ENCODE results near the gene CT45A8.
"Not testable (repeated sequence)": the region's sequence is repeated elsewhere in the genome, so short reads cannot be mapped to it uniquely, and the experiment has no call there.

The CT45A8 gene, protein sequence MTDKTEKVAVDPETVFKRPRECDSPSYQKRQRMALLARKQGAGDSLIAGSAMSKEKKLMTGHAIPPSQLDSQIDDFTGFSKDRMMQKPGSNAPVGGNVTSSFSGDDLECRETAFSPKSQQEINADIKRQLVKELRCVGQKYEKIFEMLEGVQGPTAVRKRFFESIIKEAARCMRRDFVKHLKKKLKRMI

DNA sequence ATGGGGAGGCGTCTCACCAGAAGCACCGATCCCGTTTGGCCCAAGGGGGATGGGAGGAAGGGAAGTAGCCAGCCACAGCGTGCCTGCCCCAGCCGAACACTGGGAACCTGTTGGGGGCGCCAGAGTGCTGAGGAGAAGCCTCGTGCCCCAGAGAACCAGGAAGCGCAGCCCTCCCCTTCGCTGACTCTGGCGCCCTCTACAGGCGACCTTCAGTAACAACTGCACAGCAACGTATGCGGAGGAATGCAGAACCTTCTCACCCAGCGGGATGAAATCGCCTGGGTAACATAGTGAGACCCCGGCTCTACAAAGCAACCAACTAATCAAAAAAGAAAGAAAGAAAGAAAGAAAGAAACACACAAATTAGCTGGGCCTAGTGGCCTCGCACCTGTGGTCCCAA is at the start of gene CT45A8:
TSS of gene CT45A8 (minus strand) at position 101 of the 400 bp plus-strand sequence. CDS start 3,755 bp downstream, outside the sequence.
- H3K27me3 ChIP-seq (ENCODE audit: control insufficient read depth, low read length); H3K27ac ChIP-seq (ENCODE audit: low read depth, low read length); H3K4me2 ChIP-seq (ENCODE audit: low read length); H3K79me2 ChIP-seq (ENCODE audit: control insufficient read depth, low read length); H3K9me3 ChIP-seq (ENCODE audit: control insufficient read depth, insufficient read depth, low read length); H3K4me3 ChIP-seq (ENCODE audit: low read length); H3K36me3 ChIP-seq (ENCODE audit: control insufficient read depth, low read length); H3F3A ChIP-seq (ENCODE audit: control insufficient read depth, insufficient read depth); H3K9me2 ChIP-seq (replicated peaks; ENCODE audit: control insufficient read depth, low read length); H3K4me1 ChIP-seq (ENCODE audit: control insufficient read depth, low read length); H4K20me1 ChIP-seq (ENCODE audit: control insufficient read depth, insufficient read depth, low read depth, low read length): not testable (repeated sequence)

- Histone ChIP-seq H3K4me2 (ENCODE audit: low read length) (no peak within 1 kb of the TSS), H4K20me1 (ENCODE audit: control insufficient read depth, insufficient read depth, low read depth, low read length) (no peaks in the 10 kb centered on the region)
These were observed 39.0 kb upstream of the CT45A8 start, which contains the start of the genes CT45A10 and SAGE1 for GRCh38 chrX:135893294-135893817. TSS of gene CT45A10 (minus strand) at chrX:135893444. CDS start at chrX:135885344, 8,100 bp downstream. TSS of gene SAGE1 (plus strand) at chrX:135893716. CDS start at chrX:135896243, 2,527 bp downstream.

GRCh38 chrX:135892781-135893180 is 38.4 kb upstream of the CT45A8 start:
- TF ChIP-seq EZH2phosphoT487 (IDR thresholded peaks at IDR 0.05; ENCODE audit: borderline replicate concordance, low read length) (no peak), CTCF (IDR thresholded peaks at IDR 0.05; ENCODE audit: low read depth, low read length, poor library complexity, severe bottlenecking) (no peak)
- Histone ChIP-seq H3K79me2 (ENCODE audit: control insufficient read depth, low read length) (no peaks in the 10 kb centered on the region), H3K9me3 (ENCODE audit: control insufficient read depth, insufficient read depth, low read length) (no peaks in the 10 kb centered on the region), H4K20me1 (ENCODE audit: control insufficient read depth, insufficient read depth, low read depth, low read length) (no peaks in the 10 kb centered on the region), H3K36me3 (ENCODE audit: control insufficient read depth, low read length) (no peaks in the 10 kb centered on the region), H3F3A (ENCODE audit: control insufficient read depth, insufficient read depth) (no peaks in the 10 kb centered on the region), H3K4me3 (ENCODE audit: low read length) (no peak overlapping the region), H3K27ac (ENCODE audit: low read depth, low read length) (no peak overlapping the region), H3K4me1 (ENCODE audit: control insufficient read depth, low read length) (no peaks in the 10 kb centered on the region), H3K4me2 (ENCODE audit: low read length) (no peak overlapping the region), H3K9me2 (replicated peaks; ENCODE audit: control insufficient read depth, low read length) (no peaks in the 10 kb centered on the region), H3K27me3 (ENCODE audit: control insufficient read depth, low read length) (no peaks in the 10 kb centered on the region)

More at GRCh38 chrX:135893294-135893817, 39.0 kb upstream of the CT45A8 start, which contains the start of the genes CT45A10 and SAGE1:
- no peak within 1 kb of the TSS for H3K27ac ChIP-seq (ENCODE audit: low read depth, low read length)
- no peaks in the 10 kb centered on the region for H3K79me2 ChIP-seq (ENCODE audit: control insufficient read depth, low read length)
- H3K9me3 ChIP-seq (ENCODE audit: control insufficient read depth, insufficient read depth, low read length), result no peaks in the 10 kb centered on the region
- no peaks in the 10 kb centered on the region for H3F3A ChIP-seq (ENCODE audit: control insufficient read depth, insufficient read depth)
- H3K9me2 ChIP-seq (replicated peaks; ENCODE audit: control insufficient read depth, low read length), result no peaks in the 10 kb centered on the region
- no peaks in the 10 kb centered on the region for H3K27me3 ChIP-seq (ENCODE audit: control insufficient read depth, low read length)
- no peak within 1 kb of the TSS for H3K4me3 ChIP-seq (ENCODE audit: low read length)
- H3K4me1 ChIP-seq (ENCODE audit: control insufficient read depth, low read length), result no peaks in the 10 kb centered on the region
- H3K36me3 ChIP-seq (ENCODE audit: control insufficient read depth, low read length), result no peaks in the 10 kb centered on the region
- TF ChIP-seq EZH2phosphoT487 (IDR thresholded peaks at IDR 0.05; ENCODE audit: borderline replicate concordance, low read length), result no peak
- TF ChIP-seq CTCF (IDR thresholded peaks at IDR 0.05; ENCODE audit: low read depth, low read length, poor library complexity, severe bottlenecking), result no peak

DNA sequence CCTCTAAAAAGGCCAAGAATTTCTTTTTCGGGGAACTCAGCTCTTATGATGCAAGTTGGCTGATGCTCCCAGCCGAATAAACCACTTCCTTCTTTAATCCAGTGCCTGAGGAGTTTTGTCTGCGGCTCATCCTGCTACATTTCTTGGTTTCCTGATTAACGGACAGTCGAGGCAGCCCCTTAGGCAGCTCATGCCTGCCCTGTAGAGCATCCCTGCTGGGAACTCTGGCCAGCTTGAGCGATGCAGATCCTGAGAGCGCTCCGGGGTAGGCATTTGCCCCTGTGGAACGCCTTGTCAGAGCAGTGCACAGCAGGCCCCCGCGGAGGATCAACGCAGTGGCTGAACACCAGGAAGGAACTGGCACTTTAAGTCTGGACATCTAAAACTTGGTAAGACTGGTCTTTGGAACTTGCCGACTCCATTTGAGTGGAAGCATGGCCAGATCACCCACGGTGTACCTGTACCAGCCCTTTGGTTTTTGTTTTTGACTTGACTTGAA is 35.8 kb upstream of the CT45A8 start:
- TF ChIP-seq EZH2phosphoT487 (IDR thresholded peaks at IDR 0.05; ENCODE audit: borderline replicate concordance, low read length), result no peak
- no peak for TF ChIP-seq CTCF (IDR thresholded peaks at IDR 0.05; ENCODE audit: low read depth, low read length, poor library complexity, severe bottlenecking)
- Histone ChIP-seq H3F3A (ENCODE audit: control insufficient read depth, insufficient read depth) (no peaks in the 10 kb centered on the region), H3K4me3 (ENCODE audit: low read length) (no peak overlapping the region), H3K4me2 (ENCODE audit: low read length) (no peak overlapping the region), H3K27me3 (ENCODE audit: control insufficient read depth, low read length) (no peaks in the 10 kb centered on the region), H4K20me1 (ENCODE audit: control insufficient read depth, insufficient read depth, low read depth, low read length) (no peaks in the 10 kb centered on the region), H3K27ac (ENCODE audit: low read depth, low read length) (no peak overlapping the region), H3K36me3 (ENCODE audit: control insufficient read depth, low read length) (no peaks in the 10 kb centered on the region), H3K4me1 (ENCODE audit: control insufficient read depth, low read length) (no peaks in the 10 kb centered on the region), H3K9me2 (replicated peaks; ENCODE audit: control insufficient read depth, low read length) (no peaks in the 10 kb centered on the region), H3K79me2 (ENCODE audit: control insufficient read depth, low read length) (no peaks in the 10 kb centered on the region), H3K9me3 (ENCODE audit: control insufficient read depth, insufficient read depth, low read length) (no peaks in the 10 kb centered on the region)

All from DOHH2 (cell line).